ENCODE data around the gene FGD6. TPM values are rescaled to one million over a fixed set of nuclear protein-coding genes. Genes with fewer than 3 reads are reported as not detected.

The FGD6 gene
- total and polyA plus RNA-seq, 7 donors: 0.96 to 7.1 (median 2.8) TPM

- no peaks in the 10 kb centered on the region for H3K9me3 ChIP-seq
- TF ChIP-seq, protein P1, sequence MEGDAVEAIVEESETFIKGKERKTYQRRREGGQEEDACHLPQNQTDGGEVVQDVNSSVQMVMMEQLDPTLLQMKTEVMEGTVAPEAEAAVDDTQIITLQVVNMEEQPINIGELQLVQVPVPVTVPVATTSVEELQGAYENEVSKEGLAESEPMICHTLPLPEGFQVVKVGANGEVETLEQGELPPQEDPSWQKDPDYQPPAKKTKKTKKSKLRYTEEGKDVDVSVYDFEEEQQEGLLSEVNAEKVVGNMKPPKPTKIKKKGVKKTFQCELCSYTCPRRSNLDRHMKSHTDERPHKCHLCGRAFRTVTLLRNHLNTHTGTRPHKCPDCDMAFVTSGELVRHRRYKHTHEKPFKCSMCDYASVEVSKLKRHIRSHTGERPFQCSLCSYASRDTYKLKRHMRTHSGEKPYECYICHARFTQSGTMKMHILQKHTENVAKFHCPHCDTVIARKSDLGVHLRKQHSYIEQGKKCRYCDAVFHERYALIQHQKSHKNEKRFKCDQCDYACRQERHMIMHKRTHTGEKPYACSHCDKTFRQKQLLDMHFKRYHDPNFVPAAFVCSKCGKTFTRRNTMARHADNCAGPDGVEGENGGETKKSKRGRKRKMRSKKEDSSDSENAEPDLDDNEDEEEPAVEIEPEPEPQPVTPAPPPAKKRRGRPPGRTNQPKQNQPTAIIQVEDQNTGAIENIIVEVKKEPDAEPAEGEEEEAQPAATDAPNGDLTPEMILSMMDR (IDR thresholded peaks at IDR 0.05): no peak
- H3K4me1 ChIP-seq: no peaks in the 10 kb centered on the region
- no peaks in the 10 kb centered on the region for H3K27me3 ChIP-seq (ENCODE audit: insufficient read depth in 3 of 3, low read length in 2 of 3)
- ATAC-seq (no peak), DNase-seq (no peak)
- no peaks in the 10 kb centered on the region for H3K36me3 ChIP-seq (ENCODE audit: insufficient read depth in 1 of 2, low read depth in 1 of 2)
- H3K4me3 ChIP-seq: no peak overlapping the region
- intact Hi-C loops (cut with DNase I): no loop called here
- no peak overlapping the region for H3K27ac ChIP-seq
Measured at GRCh38 chr12:95184121-95184520, 33.1 kb downstream of the FGD6 start.

GRCh38 chr12:95182868-95183415, 34.3 kb downstream of the FGD6 start:
- WGBS, 3 donors: 78 to 79% (median 78%) methylated on average over 5 of the region's 5 CpGs
- intact Hi-C loops (cut with DNase I): no loop called here
- ATAC-seq: peak in 1 of 4 donors; percentile 49

GRCh38 chr12:95181103-95181502, 36.2 kb downstream of the FGD6 start:
- Histone ChIP-seq H3K36me3 (ENCODE audit: insufficient read depth in 1 of 2, low read depth in 1 of 2) (no peaks in the 10 kb centered on the region), H3K27me3 (ENCODE audit: insufficient read depth in 3 of 3, low read length in 2 of 3) (no peaks in the 10 kb centered on the region), H3K9me3 (no peaks in the 10 kb centered on the region), H3K27ac (no peak overlapping the region), H3K4me1 (no peaks in the 10 kb centered on the region), H3K4me3 (no peak overlapping the region)
- TF ChIP-seq, protein P1 (IDR thresholded peaks at IDR 0.05): no peak
- DNase-seq: no peak
- ATAC-seq: no peak
- intact Hi-C loops (cut with DNase I): no loop called here
- 85 to 93% (median 88%) methylated on average over 2 of the region's 2 CpGs for WGBS, 3 donors

More at GRCh38 chr12:95182868-95183415, 34.3 kb downstream of the FGD6 start:
- no peak for DNase-seq
- H3K9me3 ChIP-seq: no peaks in the 10 kb centered on the region
- H3K27me3 ChIP-seq (ENCODE audit: insufficient read depth in 3 of 3, low read length in 2 of 3): no peaks in the 10 kb centered on the region
- H3K4me3 ChIP-seq: no peak overlapping the region
- TF ChIP-seq, protein P1 (IDR thresholded peaks at IDR 0.05): no peak
- H3K36me3 ChIP-seq (ENCODE audit: insufficient read depth in 1 of 2, low read depth in 1 of 2): no peaks in the 10 kb centered on the region
- H3K27ac ChIP-seq: no peak overlapping the region
- H3K4me1 ChIP-seq: no peaks in the 10 kb centered on the region

DNA sequence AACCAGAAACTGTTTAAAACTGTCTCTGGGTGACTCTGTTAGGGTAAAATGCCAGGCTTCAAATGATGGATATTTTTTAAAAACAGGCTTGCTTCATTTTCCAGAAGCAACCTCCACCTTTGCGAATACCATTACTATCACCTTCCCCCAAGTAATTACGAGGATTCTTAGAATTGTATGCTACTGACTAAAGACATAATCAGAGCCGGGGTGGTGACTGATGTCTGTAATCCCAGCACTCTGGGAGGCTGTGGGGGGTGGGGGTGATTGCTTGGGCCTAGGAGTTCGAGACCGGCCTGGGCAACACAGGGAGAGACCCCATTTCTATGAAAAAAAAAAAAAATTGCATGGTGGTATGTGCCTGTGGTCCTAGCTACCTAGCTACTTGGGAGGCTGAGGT, 38.3 kb downstream of the FGD6 start:
- no peaks in the 10 kb centered on the region for H3K4me1 ChIP-seq
- TF ChIP-seq, protein P1 (IDR thresholded peaks at IDR 0.05): no peak
- ATAC-seq (no peak), DNase-seq (no peak)
- H3K9me3 ChIP-seq: no peaks in the 10 kb centered on the region
- no peak overlapping the region for H3K4me3 ChIP-seq
- intact Hi-C loops (cut with DNase I): no loop called here
- 74 to 78% (median 77%) methylated on average over 5 of the region's 5 CpGs for WGBS, 3 donors
- H3K36me3 ChIP-seq (ENCODE audit: insufficient read depth in 1 of 2, low read depth in 1 of 2): no peaks in the 10 kb centered on the region
- no peaks in the 10 kb centered on the region for H3K27me3 ChIP-seq (ENCODE audit: insufficient read depth in 3 of 3, low read length in 2 of 3)
- no peak overlapping the region for H3K27ac ChIP-seq

GRCh38 chr12:95178136-95178535, 39.1 kb downstream of the FGD6 start:
- no peak for ATAC-seq
- Histone ChIP-seq H3K4me3 (no peak overlapping the region), H3K4me1 (peaks cover 9% of the 10 kb centered on the region), H3K27me3 (ENCODE audit: insufficient read depth in 3 of 3, low read length in 2 of 3) (no peaks in the 10 kb centered on the region), H3K27ac (no peak overlapping the region), H3K36me3 (ENCODE audit: insufficient read depth in 1 of 2, low read depth in 1 of 2) (no peaks in the 10 kb centered on the region), H3K9me3 (no peaks in the 10 kb centered on the region)
- intact Hi-C loops (cut with DNase I): no loop called here
- no peak for DNase-seq
- TF ChIP-seq, protein P1 (IDR thresholded peaks at IDR 0.05): no peak
- 82 to 85% (median 85%) methylated on average over 4 of the region's 4 CpGs for WGBS, 3 donors

Measured in psoas muscle (tissue), 8 donors.